Gastroesophageal sphincter (tissue), 4 donors: Measurements from ENCODE around the gene FOXJ3. TPM values are rescaled to one million over a fixed set of nuclear protein-coding genes. Genes with fewer than 3 reads are reported as not detected.

ENCODE experiments used
- ATAC-seq: fragments of 150-250 bp; one replicate; pipeline ENCODE4 v1.9.1; 2016; ENCODE audit warnings: mild to moderate bottlenecking, moderate library complexity
- H3K27ac ChIP-seq, 4 donors: fragments of 200-600 bp; sonication (generic) in 3 of 4; 1 replicate in 3 of 4; 2 replicates in 1 of 4; pipeline ENCODE4 v1.5.1; 2016 to 2019
- H3K27me3 ChIP-seq: fragments of 200-600 bp; sonication (generic); one replicate; pipeline ENCODE4 v1.5.1; 2019
- H3K36me3 ChIP-seq, 2 donors: fragments of 200-600 bp; sonication (generic); one replicate each; pipeline ENCODE4 v1.5.1; 2019; ENCODE audit warnings: control low read depth in 1 of 2
- H3K4me1 ChIP-seq, 3 donors: fragments of 200-600 bp; sonication (generic); 1 replicate in 2 of 3; 2 replicates in 1 of 3; pipeline ENCODE4 v1.5.1; 2016 to 2019; ENCODE audit warnings: control low read depth in 2 of 3
- H3K4me3 ChIP-seq, 2 donors: fragments of 200-600 bp; sonication (generic); one replicate each; pipeline ENCODE4 v1.5.1; 2019; ENCODE audit warnings: mild to moderate bottlenecking in 1 of 2, moderate library complexity in 1 of 2
- H3K9me3 ChIP-seq, 3 donors: fragments of 200-600 bp; sonication (generic); one replicate each; pipeline ENCODE4 v1.5.1; 2017 to 2019; ENCODE audit warnings: control low read depth in 2 of 3
- EP300 ChIP-seq: sonication (generic); formaldehyde crosslinking; IDR thresholded peaks from one replicate; pipeline ENCODE4 v1.6.1; 2017; ENCODE audit warnings: antibody characterized with exemption, mild to moderate bottlenecking
- POLR2A ChIP-seq, 2 donors: fragments of 450-650 bp; IDR thresholded peaks; one replicate each; pipeline ENCODE4 v1.6.1; 2017; ENCODE audit warnings: antibody characterized with exemption in 2 of 2, mild to moderate bottlenecking in 2 of 2, moderate library complexity in 1 of 2
- POLR2AphosphoS5 ChIP-seq: sonication (generic); formaldehyde crosslinking; IDR thresholded peaks from one replicate; pipeline ENCODE4 v1.6.1; 2017; ENCODE audit warnings: antibody characterized with exemption
- WGBS, 2 donors: methylation state at CpG; one replicate each; pipeline ENCODE4 v1.1.5; 2018; ENCODE audit warnings: low coverage in 1 of 2; 5-methylcytosine and 5-hydroxymethylcytosine counted together
- total RNA-seq, 4 donors: library from RNA; depleted of rRNA; stranded (reverse); fragments of >200 nt; gene quantifications; one replicate each; pipeline ENCODE4 v1.1.0, GENCODE V29; 2016
- TF ChIP-seq, protein P1 (sequence below), 4 experiments: fragments of 200-600 bp in 2 of 4; fragments of 450-650 bp in 2 of 4; sonication (generic) in 1 of 4; IDR thresholded peaks; one replicate each; pipeline ENCODE4 v1.5.1; 2017 to 2019; ENCODE audit warnings: antibody characterized with exemption in 4 of 4, mild to moderate bottlenecking in 2 of 4, moderate library complexity in 2 of 4

The FOXJ3 gene
- total RNA-seq, 4 donors from 2014 or later: 36.3 to 57.1 (median 41.4) TPM

DNA sequence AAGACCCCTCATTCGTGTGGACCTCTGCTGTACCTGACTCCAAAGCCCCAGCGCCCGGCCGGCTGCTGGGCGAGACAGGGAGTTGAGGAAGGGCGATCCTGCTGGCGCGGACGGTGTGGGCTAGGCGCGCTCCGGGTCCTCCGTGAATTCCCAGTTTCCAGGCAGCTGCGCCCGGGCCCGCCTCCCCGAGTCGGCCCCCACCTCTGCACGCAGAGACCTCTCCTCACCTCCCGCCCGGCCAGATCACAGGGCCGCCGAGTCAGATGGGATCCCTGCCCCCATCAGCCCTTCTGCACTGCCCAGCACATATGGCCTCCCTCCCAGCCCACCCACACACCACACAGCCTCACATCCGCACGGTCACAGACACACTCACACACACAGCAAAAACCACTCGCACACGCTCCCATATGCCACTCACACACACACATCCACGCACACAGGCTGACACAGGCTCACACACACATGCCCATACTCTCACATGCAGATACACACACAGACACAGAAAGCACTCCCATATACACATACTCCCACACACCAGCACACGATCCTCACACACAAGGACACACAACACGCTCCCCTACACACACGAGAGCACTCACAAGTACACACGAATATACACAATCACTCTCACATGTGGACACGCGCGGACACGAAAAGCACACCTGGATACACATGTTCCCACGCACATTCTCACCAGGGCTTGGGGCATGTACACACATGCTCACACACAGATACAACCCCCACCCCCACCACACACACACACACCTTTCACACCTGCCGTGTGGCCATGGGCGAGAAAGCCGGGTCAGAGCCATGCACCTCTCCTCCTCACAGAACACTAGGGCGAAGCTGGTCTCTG is 189.0 kb downstream of the FOXJ3 start:
- H3K4me1 ChIP-seq: no peaks in the 10 kb centered on the region
- H3K27me3 ChIP-seq: peaks cover 86% of the 10 kb centered on the region
- TF ChIP-seq, protein P1, sequence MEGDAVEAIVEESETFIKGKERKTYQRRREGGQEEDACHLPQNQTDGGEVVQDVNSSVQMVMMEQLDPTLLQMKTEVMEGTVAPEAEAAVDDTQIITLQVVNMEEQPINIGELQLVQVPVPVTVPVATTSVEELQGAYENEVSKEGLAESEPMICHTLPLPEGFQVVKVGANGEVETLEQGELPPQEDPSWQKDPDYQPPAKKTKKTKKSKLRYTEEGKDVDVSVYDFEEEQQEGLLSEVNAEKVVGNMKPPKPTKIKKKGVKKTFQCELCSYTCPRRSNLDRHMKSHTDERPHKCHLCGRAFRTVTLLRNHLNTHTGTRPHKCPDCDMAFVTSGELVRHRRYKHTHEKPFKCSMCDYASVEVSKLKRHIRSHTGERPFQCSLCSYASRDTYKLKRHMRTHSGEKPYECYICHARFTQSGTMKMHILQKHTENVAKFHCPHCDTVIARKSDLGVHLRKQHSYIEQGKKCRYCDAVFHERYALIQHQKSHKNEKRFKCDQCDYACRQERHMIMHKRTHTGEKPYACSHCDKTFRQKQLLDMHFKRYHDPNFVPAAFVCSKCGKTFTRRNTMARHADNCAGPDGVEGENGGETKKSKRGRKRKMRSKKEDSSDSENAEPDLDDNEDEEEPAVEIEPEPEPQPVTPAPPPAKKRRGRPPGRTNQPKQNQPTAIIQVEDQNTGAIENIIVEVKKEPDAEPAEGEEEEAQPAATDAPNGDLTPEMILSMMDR (IDR thresholded peaks at IDR 0.05): no peak
- TF ChIP-seq EP300: no peak
- no peak for TF ChIP-seq POLR2AphosphoS5
- TF ChIP-seq POLR2A (IDR thresholded peaks at IDR 0.05): no peak
- H3K4me3 ChIP-seq: no peak overlapping the region
- H3K9me3 ChIP-seq: no peaks in the 10 kb centered on the region
- no peak overlapping the region for H3K27ac ChIP-seq
- no peaks in the 10 kb centered on the region for H3K36me3 ChIP-seq
- no peak for ATAC-seq
- 27 to 38% methylated on average over 3 to 13 of the region's 41 CpGs for WGBS, 2 donors

DNA sequence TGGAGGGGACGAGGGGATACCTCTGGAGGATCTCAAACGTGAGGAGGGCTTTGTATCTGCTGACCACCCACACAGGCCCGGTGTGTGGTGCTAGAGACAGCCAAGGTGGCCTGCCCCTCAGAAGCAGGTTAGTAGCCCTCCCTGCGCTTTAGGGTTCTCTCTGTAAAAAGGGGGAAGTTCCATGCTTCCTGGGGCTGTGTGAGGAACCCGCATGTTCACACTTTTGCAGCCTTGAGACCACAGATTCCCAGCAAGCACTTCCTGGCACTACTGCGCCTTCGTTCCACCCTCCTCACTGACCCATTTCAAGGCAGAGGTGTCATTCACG is 189.7 kb downstream of the FOXJ3 start:
- Histone ChIP-seq H3K9me3 (no peaks in the 10 kb centered on the region), H3K27me3 (peaks cover 91% of the 10 kb centered on the region), H3K4me1 (no peaks in the 10 kb centered on the region), H3K27ac (no peak overlapping the region), H3K4me3 (no peak overlapping the region), H3K36me3 (no peaks in the 10 kb centered on the region)
- ATAC-seq: no peak
- TF ChIP-seq POLR2AphosphoS5: no peak
- no peak for TF ChIP-seq POLR2A (IDR thresholded peaks at IDR 0.05)
- no peak for TF ChIP-seq EP300
- TF ChIP-seq, protein P1 (IDR thresholded peaks at IDR 0.05): no peak
- WGBS, 2 donors: 50 to 60% methylated on average over 1 to 2 of the region's 8 CpGs

DNA sequence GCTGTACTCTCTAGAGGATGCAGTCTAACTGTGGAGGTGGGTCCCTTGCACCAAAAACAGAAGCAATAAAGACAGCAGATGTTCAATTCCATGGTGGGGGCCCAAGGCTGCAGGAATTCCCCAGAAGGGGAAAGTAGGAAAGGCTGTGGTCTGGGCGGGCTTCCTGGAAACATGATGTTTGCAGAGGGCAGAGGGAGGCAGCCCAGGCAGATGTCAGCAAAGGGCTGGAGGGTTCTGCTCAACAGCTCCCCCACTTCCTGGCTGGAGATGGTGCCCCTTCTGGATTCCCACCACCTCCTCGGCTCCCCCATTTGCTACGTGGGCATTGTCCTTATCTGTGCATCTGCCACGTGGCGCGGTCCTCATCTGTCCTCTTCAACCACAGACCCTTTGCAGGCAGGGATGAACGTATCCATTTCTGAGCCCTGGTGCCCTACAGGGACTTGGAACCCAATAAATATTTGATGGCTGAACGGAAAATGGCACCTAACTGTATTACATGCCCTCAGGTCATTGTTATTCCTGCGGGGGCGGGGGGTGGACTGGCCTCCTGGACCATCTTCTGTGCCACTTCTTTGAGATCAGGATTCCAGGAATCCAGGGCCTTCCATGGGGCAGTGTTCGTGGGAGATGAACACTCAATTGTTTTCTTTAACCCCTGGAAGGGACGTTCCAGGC is 190.2 kb downstream of the FOXJ3 start:
- ATAC-seq: no peak
- Histone ChIP-seq H3K27ac (no peak overlapping the region), H3K4me3 (no peak overlapping the region), H3K4me1 (no peaks in the 10 kb centered on the region), H3K9me3 (no peaks in the 10 kb centered on the region), H3K27me3 (peaks cover 96% of the 10 kb centered on the region), H3K36me3 (no peaks in the 10 kb centered on the region)
- WGBS, 2 donors: 60 to 65% methylated on average over 1 to 8 of the region's 12 CpGs
- no peak for TF ChIP-seq POLR2A (IDR thresholded peaks at IDR 0.05)

DNA sequence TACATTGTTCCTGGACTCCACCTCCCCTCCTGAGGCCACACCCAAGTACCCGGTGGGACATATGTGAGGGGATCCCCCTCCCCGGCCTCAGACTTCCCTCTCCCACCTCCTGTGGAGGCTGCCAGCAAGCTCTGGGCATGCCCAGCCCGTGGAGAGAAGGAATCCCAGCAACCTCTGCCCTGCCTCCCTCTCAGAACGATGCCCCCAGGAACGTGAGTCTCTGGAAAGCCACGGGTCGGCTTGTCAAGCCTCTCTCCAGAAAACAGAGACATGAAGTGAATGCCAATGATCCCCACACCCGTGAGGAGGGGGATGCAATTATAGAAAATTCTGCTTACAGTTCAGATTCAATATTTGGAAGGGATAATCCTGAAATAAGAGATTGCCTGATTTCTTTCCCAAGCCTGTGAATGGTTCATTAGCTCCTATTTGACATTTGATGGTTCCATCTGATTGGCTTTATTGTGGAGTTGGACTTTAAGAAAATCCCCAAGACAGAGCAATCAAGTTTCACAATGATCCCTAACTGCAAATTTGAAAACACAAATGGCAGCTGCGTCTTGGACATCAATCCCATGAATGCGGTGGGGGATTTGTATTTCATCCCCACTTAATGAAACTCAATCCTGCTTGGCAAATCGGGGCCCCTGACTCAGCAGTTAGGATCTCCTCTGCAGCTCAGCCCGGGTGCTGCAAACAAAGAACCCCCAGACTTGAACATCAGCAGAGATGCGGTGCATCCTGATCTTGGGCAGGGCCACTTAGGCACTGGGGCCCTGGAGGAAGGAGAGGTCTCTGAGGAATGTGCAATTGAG is 190.9 kb downstream of the FOXJ3 start:
- H3K27me3 ChIP-seq: peaks cover 94% of the 10 kb centered on the region
- 57 to 73% methylated on average over 5 to 7 of the region's 13 CpGs for WGBS, 2 donors
- H3K4me3 ChIP-seq: no peak overlapping the region
- no peak for ATAC-seq
- no peaks in the 10 kb centered on the region for H3K9me3 ChIP-seq
- H3K27ac ChIP-seq: no peak overlapping the region
- TF ChIP-seq, protein P1 (IDR thresholded peaks at IDR 0.05): no peak
- no peak for TF ChIP-seq POLR2A (IDR thresholded peaks at IDR 0.05)
- TF ChIP-seq POLR2AphosphoS5: no peak
- no peak for TF ChIP-seq EP300
- H3K36me3 ChIP-seq: no peaks in the 10 kb centered on the region
- no peaks in the 10 kb centered on the region for H3K4me1 ChIP-seq
